Non-pigmented ciliary epithelial cell (primary cell): ENCODE measurements around the gene ATXN1.

Source experiments
- DNase-seq: peaks from one replicate; pipeline ENCODE4 v3.0.0-alpha.2; 2010; ENCODE audit warnings: low read depth

Gene ATXN1

GRCh38 chr6:16249971-16250370 lies 511.3 kb downstream of the ATXN1 start:
- DNase-seq: no peak
